ENCODE measurements around the gene SPRED2.

SPRED2 gene

GRCh38 chr2:65263986-65264385 lies 168.4 kb downstream of the SPRED2 start:
- no peak for TF ChIP-seq CTCF (IDR thresholded peaks at IDR 0.05)

- TF ChIP-seq CTCF (IDR thresholded peaks at IDR 0.05): no peak
Measured at GRCh38 chr2:65263262-65263661, 169.1 kb downstream of the SPRED2 start.

GRCh38 chr2:65261676-65262075 lies 170.7 kb downstream of the SPRED2 start:
- TF ChIP-seq CTCF (IDR thresholded peaks at IDR 0.05): no peak

Measured in LNCAP (cell line).